ENCODE data around the gene ZC3H4.

ZC3H4 gene

GRCh38 chr19:47020992-47021496, 92.5 kb downstream of the ZC3H4 start:
- Mint-ChIP-seq H3K9me3 (no peaks in the 10 kb centered on the region), H3K36me3 (ENCODE audit: low read depth) (no peaks in the 10 kb centered on the region), H3K27ac (no peak overlapping the region), H3K4me3 (peak overlapping the region; percentile 63), H3K27me3 (peaks cover 50% of the 10 kb centered on the region), H3K4me1 (ENCODE audit: low read depth) (peaks cover 7% of the 10 kb centered on the region)

- Mint-ChIP-seq H3K4me1 (ENCODE audit: low read depth) (peaks cover 7% of the 10 kb centered on the region), H3K36me3 (ENCODE audit: low read depth) (no peaks in the 10 kb centered on the region), H3K9me3 (no peaks in the 10 kb centered on the region), H3K27me3 (peaks cover 45% of the 10 kb centered on the region), H3K27ac (no peak overlapping the region), H3K4me3 (no peak overlapping the region)
These were observed 93.3 kb downstream of the ZC3H4 start for GRCh38 chr19:47020132-47020805.

GRCh38 chr19:47019431-47020041, 94.0 kb downstream of the ZC3H4 start, which contains the start of gene NPAS1:
NPAS1 (plus strand) TSS chr19:47019837; CDS start chr19:47021048, 1,211 bp downstream.
- Mint-ChIP-seq H3K9me3 (no peaks in the 10 kb centered on the region), H3K27me3 (peaks cover 43% of the 10 kb centered on the region), H3K27ac (no peak within 1 kb of the TSS), H3K4me1 (ENCODE audit: low read depth) (peaks cover 7% of the 10 kb centered on the region), H3K36me3 (ENCODE audit: low read depth) (no peaks in the 10 kb centered on the region), H3K4me3 (no peak within 1 kb of the TSS)

GRCh38 chr19:47018923-47019322, 94.7 kb downstream of the ZC3H4 start:
- H3K4me3 Mint-ChIP-seq, result no peak overlapping the region

More at GRCh38 chr19:47018923-47019322, 94.7 kb downstream of the ZC3H4 start:
- Mint-ChIP-seq H3K27ac (no peak overlapping the region), H3K9me3 (no peaks in the 10 kb centered on the region), H3K4me1 (ENCODE audit: low read depth) (peaks cover 7% of the 10 kb centered on the region), H3K27me3 (peaks cover 37% of the 10 kb centered on the region), H3K36me3 (ENCODE audit: low read depth) (no peaks in the 10 kb centered on the region)
